ENCODE measurements around the gene RPL36A.

Gene RPL36A

GRCh38 chrX:101390664-101391525 lies at the start of gene RPL36A:
RPL36A (plus strand) TSS chrX:101391011; CDS start chrX:101391044, 33 bp downstream.
- peak; percentile 83 for DNase-seq (ENCODE audit: low spot score)

- DNase-seq (ENCODE audit: low spot score) = peak; percentile 0
Measured at GRCh38 chrX:101347859-101348451, 42.9 kb upstream of the RPL36A start.

GRCh38 chrX:101348452-101349192 lies 42.2 kb upstream of the RPL36A start, which contains the start of gene TIMM8A:
TIMM8A (minus strand) TSS chrX:101348742; CDS start chrX:101348664, 78 bp downstream.
- DNase-seq (ENCODE audit: low spot score) = peak; percentile 72

GRCh38 chrX:101349193-101349562 lies 41.6 kb upstream of the RPL36A start:
- no peak for DNase-seq (ENCODE audit: low spot score)

- no peak for DNase-seq (ENCODE audit: low spot score)
Measured at GRCh38 chrX:101357166-101357795, 33.5 kb upstream of the RPL36A start.

GRCh38 chrX:101359966-101360365 lies 30.8 kb upstream of the RPL36A start:
- DNase-seq (ENCODE audit: low spot score) = no peak

- no peak for DNase-seq (ENCODE audit: low spot score)
Measured at GRCh38 chrX:101360390-101360789, 30.4 kb upstream of the RPL36A start.

GRCh38 chrX:101362116-101362515 lies 28.7 kb upstream of the RPL36A start:
- no peak for DNase-seq (ENCODE audit: low spot score)

- DNase-seq (ENCODE audit: low spot score) = no peak
Measured at GRCh38 chrX:101362757-101363156, 28.1 kb upstream of the RPL36A start.

GRCh38 chrX:101365301-101365795 lies 25.5 kb upstream of the RPL36A start:
- no peak for DNase-seq (ENCODE audit: low spot score)

- DNase-seq (ENCODE audit: low spot score) = no peak
Measured at GRCh38 chrX:101368800-101369199, 22.0 kb upstream of the RPL36A start.

- no peak for DNase-seq (ENCODE audit: low spot score)
Measured at GRCh38 chrX:101369687-101370086, 21.1 kb upstream of the RPL36A start.

- no peak for DNase-seq (ENCODE audit: low spot score)
Measured at GRCh38 chrX:101370888-101371504, 19.8 kb upstream of the RPL36A start.

GRCh38 chrX:101377547-101377946 lies 13.3 kb upstream of the RPL36A start:
- no peak for DNase-seq (ENCODE audit: low spot score)

GRCh38 chrX:101383679-101384205 lies 7.1 kb upstream of the RPL36A start:
- DNase-seq (ENCODE audit: low spot score) = no peak

GRCh38 chrX:101385026-101385684 lies 5.7 kb upstream of the RPL36A start:
- DNase-seq (ENCODE audit: low spot score) = no peak

- no peak for DNase-seq (ENCODE audit: low spot score)
Measured at GRCh38 chrX:101385795-101386541, 4.8 kb upstream of the RPL36A start, which contains the start of gene BTK. BTK (minus strand) TSS chrX:101386191; CDS start chrX:101375284, 10,907 bp downstream.

GRCh38 chrX:101386542-101386885 lies 4.3 kb upstream of the RPL36A start:
- no peak for DNase-seq (ENCODE audit: low spot score)

- no peak for DNase-seq (ENCODE audit: low spot score)
Measured at GRCh38 chrX:101388604-101389003, 2.2 kb upstream of the RPL36A start.

GRCh38 chrX:101391831-101392230 lies 1.0 kb downstream of the RPL36A start:
- no peak for DNase-seq (ENCODE audit: low spot score)
